ENCODE results near the gene CCDC160.

Gene CCDC160

GRCh38 chrX:134287346-134287745, 50.4 kb downstream of the CCDC160 start:
- Histone ChIP-seq H3K79me2 (ENCODE audit: control insufficient read depth, insufficient read depth, low read length, unreplicated experiment) (no peaks in the 10 kb centered on the region), H3K36me3 (ENCODE audit: insufficient read depth, low read length) (no peaks in the 10 kb centered on the region), H3K27me3 (ENCODE audit: insufficient read depth, low read length) (no peaks in the 10 kb centered on the region), H3K4me1 (ENCODE audit: control insufficient read depth, insufficient read depth, low read length, unreplicated experiment) (no peaks in the 10 kb centered on the region), H3K27ac (ENCODE audit: low read depth, low read length) (no peak overlapping the region), H2AFZ (ENCODE audit: low read length, unreplicated experiment) (no peak overlapping the region), H3K4me3 (ENCODE audit: low read depth, low read length) (no peak overlapping the region)

GRCh38 chrX:134294548-134294947, 57.6 kb downstream of the CCDC160 start:
- Histone ChIP-seq H3K4me3 (ENCODE audit: low read depth, low read length) (no peak overlapping the region), H3K27ac (ENCODE audit: low read depth, low read length) (no peak overlapping the region), H3K36me3 (ENCODE audit: insufficient read depth, low read length) (no peaks in the 10 kb centered on the region), H3K4me1 (ENCODE audit: control insufficient read depth, insufficient read depth, low read length, unreplicated experiment) (no peaks in the 10 kb centered on the region), H3K27me3 (ENCODE audit: insufficient read depth, low read length) (no peaks in the 10 kb centered on the region), H3K79me2 (ENCODE audit: control insufficient read depth, insufficient read depth, low read length, unreplicated experiment) (no peaks in the 10 kb centered on the region), H2AFZ (ENCODE audit: low read length, unreplicated experiment) (no peak overlapping the region)

All from ACC112 (cell line).